ENCODE results near the gene M1AP.

GRCh38 chr2:74514368-74515270 lies 133.5 kb downstream of the M1AP start, which contains the start of gene TLX2:
- TF ChIP-seq EZH2 (optimal IDR thresholded peaks at IDR 0.05; ENCODE audit: low read depth, low read length) (no peak), EZH2phosphoT487 (IDR thresholded peaks at IDR 0.05; ENCODE audit: low read length) (no peak)
- TF ChIP-seq, protein P1, sequence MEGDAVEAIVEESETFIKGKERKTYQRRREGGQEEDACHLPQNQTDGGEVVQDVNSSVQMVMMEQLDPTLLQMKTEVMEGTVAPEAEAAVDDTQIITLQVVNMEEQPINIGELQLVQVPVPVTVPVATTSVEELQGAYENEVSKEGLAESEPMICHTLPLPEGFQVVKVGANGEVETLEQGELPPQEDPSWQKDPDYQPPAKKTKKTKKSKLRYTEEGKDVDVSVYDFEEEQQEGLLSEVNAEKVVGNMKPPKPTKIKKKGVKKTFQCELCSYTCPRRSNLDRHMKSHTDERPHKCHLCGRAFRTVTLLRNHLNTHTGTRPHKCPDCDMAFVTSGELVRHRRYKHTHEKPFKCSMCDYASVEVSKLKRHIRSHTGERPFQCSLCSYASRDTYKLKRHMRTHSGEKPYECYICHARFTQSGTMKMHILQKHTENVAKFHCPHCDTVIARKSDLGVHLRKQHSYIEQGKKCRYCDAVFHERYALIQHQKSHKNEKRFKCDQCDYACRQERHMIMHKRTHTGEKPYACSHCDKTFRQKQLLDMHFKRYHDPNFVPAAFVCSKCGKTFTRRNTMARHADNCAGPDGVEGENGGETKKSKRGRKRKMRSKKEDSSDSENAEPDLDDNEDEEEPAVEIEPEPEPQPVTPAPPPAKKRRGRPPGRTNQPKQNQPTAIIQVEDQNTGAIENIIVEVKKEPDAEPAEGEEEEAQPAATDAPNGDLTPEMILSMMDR (IDR thresholded peaks at IDR 0.05; ENCODE audit: low read length), result no peak

All from MM.1S (cell line).